HG03575 (cell line): ENCODE measurements around the gene EFNB2.

Experiments
- ATAC-seq: cut with Tn5 transposase; IDR thresholded peaks from one replicate; pipeline ENCODE4 v1.9.1; 2021; ENCODE audit not compliant: unreplicated experiment, insufficient number of reproducible peaks, low FRiP score; ENCODE audit errors: extremely low read depth

Gene EFNB2

DNA sequence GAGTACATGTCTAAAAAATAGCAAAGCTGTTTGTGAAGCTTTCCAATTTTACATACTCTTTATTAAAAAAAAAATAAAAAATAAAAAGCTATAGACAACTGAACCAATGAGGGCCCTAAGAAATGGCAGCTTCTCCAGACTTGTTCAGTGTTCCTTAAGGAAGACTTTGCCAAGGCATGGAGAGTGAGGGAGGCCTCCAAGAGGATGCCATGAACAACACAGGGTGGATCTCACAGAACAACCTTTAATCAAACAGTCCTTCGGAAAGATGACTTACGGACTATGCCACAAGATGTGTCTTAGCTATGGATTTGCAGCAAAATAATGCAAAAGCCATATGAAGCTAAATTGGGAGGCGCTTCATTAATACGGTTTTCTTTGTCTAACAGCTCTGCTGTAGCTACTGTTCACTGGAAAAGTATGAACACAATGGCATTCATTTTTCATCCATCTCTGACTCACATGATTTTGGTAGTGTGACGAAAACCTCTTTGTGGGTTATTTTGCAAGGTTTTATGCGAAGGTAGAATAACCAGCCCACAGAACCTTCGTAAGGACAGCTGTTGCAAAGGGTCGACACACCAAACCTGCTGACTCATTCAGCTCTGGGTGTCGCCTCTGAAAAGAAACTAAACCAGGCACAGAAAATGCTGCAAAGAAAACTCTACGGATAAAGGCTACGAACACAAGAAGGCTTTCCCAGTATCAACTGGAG, 27.7 kb downstream of the EFNB2 start:
- ATAC-seq: no peak

DNA sequence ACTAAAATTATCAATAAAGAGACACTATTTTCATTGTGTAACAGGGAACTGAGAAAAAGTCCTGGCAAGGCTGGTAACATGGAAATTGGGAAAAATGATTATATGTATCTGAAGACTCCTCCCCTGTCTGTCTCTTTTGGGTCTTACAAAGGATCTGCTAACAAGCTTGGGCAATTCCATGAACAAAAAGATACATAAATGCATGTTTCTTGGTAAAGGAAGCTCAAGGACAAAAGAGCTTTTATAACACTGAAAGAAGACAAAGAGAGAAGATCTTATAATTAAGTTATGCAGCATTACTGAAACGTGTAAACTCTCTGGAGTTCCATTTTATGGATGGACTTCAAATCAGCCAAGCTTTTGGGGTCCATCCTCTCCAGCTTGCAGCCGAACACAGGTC, 29.2 kb downstream of the EFNB2 start:
- ATAC-seq: no peak

DNA sequence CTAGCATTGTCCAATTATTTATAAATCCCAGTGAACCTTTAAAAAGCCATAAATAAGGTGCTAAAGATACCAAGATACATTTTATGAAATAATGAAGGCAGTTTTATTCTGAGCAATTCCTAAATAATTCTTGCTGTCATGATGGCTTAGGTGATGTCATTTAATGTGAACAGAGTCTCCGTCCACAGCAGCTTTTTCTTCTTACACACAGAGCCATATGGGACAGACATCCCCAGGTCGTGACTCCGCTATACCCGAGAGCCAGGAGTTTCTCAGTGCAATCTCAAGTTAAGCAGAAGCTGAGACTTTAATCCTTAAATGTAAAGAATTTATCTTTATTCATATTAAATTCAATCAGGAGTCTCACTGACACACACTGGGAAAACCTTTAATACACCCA, 29.7 kb downstream of the EFNB2 start:
- no peak for ATAC-seq

DNA sequence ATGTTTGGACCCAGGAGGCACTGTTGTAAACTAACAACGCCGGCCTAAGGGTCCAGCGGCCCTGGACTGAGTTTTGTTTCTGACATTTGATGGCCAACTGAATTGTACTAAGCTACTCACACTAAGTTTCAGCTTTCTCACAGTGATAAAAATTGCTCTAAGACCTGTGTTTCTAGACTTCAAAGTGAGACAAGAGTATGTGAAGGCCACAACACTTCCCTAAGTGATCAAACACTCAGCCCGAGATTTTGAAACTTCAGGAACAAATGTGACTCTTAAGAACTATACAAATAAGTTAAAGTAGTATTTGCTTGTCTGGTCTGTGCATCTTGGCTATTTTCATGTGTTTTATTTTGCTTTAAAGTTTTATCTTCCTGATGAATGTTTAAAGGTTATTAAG, 30.2 kb downstream of the EFNB2 start:
- no peak for ATAC-seq

DNA sequence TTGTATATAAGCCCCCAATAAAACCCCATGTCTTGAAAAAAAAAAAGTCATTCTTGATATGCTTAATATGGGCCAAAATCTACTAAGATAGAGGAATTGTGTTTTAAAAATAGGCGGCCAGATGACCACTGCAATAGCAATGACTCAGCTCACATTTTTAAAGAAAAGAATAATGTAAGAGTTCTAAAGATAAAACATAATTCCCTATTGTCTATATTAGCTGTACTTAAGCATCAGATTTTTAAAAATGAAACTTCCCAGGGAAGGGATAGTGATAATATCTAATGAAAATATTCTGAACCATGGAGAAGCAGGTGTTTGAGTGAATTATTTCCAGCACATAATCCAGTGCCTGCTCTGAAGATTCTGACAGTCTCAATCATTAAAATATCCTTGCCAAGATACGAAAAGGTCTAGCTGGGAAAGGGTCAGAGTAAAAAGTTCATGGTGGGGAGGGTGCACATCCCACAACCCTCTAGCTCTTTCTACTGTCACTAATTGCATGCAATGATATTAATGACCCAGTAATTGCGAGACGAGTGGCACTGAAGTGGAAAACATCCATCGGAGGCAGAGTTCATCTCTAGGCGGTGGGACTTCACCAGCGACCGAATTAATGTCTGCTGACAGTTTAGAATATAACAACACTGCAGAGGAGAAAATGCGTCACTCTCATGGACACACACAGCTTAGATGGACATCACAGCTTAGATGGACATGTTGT, 31.6 kb downstream of the EFNB2 start:
- no peak for ATAC-seq

DNA sequence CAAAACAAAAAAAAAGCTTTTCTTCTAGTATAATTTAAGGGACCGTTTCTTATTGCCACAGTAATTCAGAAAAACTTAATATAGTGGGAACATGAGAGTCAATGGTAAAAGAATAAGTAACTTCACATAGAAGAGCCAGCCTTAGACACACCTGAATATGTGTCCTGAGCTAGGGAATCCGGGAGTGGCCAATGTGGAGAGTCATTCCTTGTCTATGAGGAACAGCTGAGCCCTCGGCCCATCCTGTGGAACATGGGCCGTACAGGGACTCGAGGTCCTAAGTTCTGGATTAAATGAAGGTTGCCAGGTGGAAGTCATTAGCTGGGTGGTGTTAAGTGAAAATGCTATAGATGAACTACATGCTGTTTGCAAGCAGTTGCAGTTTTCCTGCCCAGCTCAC, 32.2 kb downstream of the EFNB2 start:
- no peak for ATAC-seq

DNA sequence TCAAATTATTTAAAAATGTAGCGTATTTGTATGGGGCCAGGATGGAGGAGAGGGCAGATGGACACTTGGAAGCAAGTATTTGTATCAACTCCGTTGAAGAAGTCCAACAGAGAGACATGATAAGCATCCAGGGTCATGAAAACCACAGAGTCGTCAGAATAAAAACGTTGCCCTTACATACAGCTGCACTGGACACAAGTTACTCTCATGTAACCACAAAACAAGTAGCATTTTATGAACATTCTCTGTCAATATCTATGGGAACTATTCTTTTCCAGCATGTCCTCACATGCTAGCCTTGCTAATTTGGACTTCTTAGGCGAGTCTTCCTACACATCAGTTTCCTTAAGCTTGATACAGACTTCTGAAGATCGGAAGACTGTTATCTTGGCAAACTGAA, 35.0 kb downstream of the EFNB2 start:
- ATAC-seq: no peak

DNA sequence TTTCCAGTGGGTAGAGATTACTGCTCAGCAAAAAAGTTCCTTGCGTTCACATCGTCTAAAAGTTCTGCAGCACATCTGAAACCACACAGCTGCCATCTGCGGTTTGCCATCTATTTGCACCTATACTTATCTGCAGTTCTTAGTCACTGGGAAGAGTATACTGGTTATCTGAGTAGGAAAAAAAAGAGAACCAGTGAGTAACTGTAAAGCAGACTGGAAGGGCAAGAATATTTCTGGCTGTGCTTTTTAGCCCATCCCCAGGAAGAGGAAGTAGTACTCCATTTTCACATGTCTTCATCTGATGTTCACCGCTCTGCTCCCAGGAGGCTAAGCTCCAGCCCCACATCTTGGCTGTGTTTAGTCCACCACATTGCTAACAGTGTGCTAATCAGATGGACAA, 35.6 kb downstream of the EFNB2 start:
- ATAC-seq: peak; percentile 80

DNA sequence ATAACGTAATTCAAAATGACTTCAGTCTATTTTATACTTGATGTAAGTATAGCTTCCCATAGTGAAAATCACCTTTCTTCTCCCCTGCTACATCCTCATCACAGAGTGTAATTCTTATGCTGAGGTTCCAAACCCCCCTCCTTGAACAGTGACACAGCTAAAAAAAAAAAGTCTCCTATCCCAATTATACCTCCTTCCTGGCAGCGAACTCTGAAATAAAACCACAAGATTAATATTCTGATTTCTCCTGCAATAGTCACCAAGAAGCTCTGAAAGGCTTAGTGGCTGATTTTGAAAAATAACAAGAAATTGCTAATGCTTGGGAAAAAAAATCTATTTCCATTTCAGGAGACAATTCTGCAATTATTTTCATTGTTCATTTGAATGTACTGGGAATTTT, 36.3 kb downstream of the EFNB2 start:
- no peak for ATAC-seq

DNA sequence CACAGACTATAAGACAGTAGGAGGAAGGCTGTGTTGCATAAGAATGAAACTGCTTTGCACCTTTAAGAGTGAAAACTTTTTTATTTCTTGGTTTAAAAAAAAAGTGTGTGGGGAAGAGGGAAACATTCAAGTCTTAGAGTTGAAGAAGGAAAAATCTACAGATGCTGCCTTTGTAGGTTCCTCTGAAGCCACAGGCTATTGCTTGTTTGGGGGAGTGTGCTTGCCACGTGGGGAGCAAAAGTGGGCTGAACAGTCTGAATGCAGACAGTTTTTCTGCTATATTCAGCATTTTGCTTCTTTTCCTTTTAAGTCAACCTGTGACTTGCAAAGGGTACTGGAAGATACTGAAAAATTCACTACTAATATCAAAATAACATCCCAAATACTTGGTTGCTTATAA, 36.9 kb downstream of the EFNB2 start:
- no peak for ATAC-seq

DNA sequence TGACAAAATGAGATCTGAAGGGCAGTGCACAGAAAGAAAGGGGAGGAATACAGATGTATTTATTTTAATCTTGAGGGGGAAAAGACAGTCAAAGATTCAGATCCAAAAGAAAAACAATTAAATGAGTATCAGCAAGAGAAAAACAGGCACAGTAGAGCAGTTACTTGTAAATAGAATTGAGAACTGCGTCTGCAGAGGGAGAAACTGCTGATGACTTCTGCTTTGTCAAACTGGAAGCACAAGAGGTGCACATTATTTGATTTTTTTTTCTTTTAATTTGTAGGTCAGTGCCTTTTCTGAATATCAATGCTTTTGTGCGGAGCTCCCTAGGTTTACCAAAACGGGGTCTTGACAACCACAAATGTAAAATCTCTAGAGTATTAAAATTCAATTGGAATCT, 37.3 kb downstream of the EFNB2 start:
- ATAC-seq: no peak

DNA sequence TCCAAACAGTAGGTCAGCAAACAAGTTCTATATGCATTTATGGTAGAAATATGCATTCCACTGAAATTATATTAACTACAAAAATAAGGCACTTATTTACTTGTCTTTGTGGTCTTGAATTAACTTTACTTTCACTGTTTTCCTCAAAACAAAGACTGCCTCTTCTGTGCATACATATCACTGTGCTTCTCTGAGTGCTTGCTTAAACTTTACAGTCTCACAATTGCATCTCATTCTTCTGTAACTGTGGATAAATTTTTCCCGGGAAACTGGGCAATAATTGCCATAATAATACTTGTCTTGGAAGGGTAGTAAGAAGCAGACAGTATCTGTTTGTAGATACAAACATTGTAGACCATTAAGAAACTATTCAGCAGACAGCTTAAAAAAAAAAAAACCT, 38.4 kb downstream of the EFNB2 start:
- no peak for ATAC-seq

DNA sequence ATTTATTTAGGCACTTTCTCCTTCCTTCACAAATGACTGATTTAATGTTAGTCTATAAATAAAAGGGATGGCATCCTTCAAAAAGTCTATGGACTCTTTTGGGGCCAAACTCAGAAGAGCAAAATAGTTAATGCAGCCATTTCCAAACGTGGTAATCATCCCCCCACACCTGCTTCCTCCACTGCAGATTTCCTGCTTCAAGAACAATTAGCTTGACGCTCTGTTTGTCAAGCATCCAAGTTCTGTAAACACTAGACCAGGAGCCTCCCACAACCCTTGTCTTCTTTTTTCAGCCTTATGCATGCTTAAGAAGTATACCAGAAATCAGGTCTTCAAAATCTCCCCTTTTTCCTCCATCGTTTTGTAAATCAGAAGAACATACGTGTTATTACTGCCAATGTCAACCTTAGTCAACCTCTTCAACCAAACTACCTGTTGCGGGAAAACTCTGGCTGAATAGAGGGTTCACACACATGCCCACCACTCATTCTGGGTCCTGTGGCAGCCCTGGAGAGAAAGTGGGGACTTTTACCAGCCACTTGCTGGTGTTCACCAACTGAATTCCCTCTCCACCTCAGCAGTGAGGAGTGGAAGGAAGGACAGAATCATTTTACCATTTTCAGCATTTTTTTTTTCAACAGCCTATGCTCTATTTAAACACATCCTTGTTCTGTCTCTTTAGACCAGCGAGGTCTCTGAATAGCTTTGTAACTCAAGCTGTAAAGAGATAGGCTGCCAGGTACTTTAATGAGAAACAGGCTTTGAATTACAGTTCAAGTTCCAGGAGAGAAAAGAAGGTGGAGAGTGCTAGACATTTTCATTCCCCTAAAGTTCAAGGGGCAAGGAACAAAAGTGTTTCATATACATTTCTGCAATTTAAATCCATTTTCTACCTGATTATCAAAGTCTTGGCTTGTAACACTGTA, 39.1 kb downstream of the EFNB2 start:
- ATAC-seq: no peak

DNA sequence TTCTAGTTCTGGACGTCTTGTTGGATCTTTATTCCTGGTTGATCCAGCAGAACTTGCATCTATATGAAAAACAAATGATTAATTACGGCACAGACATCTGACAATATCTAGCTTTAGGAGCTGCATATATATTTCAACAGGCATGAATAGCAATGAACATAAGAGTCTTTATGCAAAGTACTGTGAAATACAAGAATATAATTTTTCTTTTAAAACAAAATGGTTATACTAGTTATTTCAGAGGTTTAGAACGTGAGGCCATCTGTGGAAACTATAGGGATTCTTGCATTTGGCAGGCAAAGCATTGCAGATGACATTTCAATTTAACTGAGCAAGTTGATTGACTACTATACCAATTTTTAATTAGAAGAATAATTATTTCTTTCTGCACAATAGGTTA, 40.5 kb downstream of the EFNB2 start:
- ATAC-seq: no peak

DNA sequence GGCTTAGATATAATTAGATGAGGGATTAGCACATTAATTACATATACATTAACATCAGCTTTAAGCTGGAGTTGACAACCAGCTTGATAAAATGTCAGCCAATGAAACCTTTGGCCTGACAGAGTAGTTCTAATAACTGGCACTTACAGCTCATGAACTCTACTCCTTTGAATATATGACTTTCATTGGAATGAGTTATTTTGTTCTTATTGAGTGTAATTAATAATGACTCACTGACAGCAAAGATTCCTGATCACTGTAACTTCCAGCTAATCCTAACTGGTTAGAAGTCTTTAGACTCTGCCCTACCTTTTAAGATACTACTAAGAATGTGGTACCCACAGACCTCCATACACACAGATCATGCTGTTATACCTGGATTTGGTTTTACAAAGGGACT, 41.0 kb downstream of the EFNB2 start:
- no peak for ATAC-seq

DNA sequence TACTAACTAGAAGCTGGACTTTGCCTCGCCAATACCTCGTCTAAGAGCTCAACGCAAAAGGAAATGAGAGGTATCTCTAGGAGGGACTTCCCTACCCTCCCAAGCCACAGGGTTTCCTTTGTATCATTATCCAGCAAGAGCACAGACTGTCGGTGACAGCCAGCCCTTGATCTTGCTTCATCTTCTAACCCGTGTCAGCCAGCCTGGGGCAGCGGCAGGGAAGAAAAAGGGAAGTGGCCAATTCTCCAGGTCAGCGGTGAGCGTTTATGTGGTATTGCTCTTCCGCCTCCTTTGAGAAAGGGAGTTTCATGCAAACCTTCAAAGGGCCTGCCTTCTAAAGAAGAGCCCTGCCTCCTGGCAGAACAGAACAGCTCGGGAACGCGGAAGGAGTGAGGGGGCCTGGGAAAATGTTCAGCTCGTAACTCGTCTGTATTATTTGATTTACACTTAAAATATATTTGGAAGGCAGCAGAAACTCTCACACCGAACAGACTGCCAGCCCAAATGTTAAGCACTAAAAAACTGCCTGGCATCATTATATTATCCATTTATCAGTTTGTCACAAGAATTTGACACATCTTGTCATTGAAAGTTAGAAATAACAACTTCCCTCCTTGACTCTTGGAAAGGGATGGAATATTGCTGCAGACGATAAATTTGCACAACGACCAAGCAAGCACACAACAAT, 41.8 kb downstream of the EFNB2 start:
- ATAC-seq: peak; percentile 65

DNA sequence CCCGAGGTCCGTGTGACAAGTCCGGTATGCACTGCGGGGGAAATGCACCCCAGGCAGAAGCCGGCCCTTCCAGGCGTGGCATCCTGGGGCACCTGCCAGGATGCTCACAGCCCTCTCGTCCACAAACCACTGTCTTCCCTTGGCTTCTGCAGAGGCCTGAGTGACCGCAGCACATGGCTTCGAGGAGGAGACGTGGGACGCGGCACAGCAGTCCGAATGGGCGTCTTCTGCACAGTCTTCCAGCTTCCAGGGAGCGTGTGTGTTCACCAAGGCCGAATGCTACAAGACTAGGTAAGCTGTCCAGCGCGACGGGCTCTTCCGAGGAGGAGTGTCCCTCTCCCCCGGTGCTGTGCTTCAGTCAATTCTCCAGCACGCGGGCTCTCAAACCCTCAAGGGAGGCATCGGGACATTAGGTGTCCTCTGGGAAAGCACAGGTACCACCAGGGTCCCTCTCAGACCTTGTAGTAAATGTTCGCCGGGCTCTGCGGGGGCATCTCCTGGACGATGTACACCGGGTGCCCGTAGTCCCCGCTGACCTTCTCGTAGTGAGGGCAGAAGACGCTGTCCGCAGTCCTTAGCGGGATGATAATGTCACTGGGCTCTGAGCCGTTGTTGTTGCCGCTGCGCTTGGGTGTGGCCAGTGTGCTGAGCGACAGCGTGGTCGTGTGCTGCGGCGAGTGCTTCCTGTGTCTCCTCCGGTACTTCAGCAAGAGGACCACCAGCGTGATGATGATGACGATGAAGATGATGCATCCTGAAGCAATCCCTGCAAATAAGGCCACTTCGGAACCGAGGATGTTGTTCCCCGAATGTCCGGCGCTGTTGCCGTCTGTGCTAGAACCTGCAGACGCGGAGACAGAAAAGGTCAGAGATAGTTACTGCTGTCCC, 42.6 kb downstream of the EFNB2 start:
- ATAC-seq: no peak

DNA sequence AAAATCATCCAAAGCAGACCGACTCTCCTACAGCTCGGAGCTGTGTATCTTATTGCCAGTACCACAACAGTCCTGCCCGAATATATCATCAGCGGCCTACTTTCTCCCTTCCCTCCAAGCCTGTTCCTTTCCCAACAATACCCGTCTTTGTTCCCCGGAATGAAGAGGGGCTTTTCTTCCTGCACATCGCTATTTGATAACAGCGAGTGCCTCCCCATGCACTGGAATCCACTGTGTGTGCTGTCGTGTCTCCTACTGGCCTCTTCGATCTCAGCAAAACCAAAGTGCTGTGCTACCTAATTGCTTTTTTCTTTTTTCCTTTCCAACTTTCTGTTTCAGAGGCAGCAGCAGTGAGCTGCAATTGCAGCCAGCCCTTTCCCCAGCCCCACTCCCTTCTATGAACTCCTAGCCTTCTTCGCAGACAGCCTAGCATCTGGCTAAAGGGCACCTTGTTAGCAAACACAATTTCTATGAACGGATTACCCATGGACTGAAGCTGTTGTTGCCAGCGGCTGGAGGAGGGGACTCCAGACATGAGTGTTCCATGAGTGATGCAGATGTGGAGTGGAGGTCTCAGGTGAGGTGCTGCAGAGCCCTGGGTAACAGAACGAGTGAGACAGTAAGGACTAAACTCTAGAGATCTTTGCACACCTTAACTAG, 43.4 kb downstream of the EFNB2 start:
- ATAC-seq: no peak
